ENCODE data around the gene MET. TPM values are rescaled to one million over a fixed set of nuclear protein-coding genes. Genes with fewer than 3 reads are reported as not detected.

MET gene
- total RNA-seq, 1 experiment from 2014 or later = 200 TPM

DNA sequence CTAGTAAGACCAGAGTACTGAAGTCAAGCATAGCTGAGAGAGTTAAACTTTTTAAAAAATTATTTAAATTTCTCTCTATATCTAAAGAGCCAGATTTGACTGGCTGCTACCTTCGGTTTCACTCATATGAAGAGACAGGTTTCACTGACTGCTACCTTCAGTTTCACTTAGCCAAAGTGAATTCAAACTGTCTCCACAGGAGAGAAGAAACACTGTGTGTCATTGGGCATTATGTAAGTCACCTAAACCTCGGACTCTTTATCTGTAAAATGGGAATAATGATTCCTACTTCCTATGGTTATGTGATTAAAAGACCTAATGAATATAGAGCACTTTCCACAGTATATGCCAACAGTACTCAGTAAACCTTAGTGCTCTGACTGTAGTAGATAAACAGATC is 41.6 kb upstream of the MET start (continued):
- TF ChIP-seq, protein P1, sequence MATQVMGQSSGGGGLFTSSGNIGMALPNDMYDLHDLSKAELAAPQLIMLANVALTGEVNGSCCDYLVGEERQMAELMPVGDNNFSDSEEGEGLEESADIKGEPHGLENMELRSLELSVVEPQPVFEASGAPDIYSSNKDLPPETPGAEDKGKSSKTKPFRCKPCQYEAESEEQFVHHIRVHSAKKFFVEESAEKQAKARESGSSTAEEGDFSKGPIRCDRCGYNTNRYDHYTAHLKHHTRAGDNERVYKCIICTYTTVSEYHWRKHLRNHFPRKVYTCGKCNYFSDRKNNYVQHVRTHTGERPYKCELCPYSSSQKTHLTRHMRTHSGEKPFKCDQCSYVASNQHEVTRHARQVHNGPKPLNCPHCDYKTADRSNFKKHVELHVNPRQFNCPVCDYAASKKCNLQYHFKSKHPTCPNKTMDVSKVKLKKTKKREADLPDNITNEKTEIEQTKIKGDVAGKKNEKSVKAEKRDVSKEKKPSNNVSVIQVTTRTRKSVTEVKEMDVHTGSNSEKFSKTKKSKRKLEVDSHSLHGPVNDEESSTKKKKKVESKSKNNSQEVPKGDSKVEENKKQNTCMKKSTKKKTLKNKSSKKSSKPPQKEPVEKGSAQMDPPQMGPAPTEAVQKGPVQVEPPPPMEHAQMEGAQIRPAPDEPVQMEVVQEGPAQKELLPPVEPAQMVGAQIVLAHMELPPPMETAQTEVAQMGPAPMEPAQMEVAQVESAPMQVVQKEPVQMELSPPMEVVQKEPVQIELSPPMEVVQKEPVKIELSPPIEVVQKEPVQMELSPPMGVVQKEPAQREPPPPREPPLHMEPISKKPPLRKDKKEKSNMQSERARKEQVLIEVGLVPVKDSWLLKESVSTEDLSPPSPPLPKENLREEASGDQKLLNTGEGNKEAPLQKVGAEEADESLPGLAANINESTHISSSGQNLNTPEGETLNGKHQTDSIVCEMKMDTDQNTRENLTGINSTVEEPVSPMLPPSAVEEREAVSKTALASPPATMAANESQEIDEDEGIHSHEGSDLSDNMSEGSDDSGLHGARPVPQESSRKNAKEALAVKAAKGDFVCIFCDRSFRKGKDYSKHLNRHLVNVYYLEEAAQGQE (IDR thresholded peaks at IDR 0.05; ENCODE audit: low read depth) = no peak
- TF ChIP-seq SP1 (IDR thresholded peaks at IDR 0.05; ENCODE audit: low read depth) = no peak
- no peak for TF ChIP-seq POLR2AphosphoS5 (IDR thresholded peaks at IDR 0.05; ENCODE audit: low read depth, low read length)
- TF ChIP-seq, protein P2, sequence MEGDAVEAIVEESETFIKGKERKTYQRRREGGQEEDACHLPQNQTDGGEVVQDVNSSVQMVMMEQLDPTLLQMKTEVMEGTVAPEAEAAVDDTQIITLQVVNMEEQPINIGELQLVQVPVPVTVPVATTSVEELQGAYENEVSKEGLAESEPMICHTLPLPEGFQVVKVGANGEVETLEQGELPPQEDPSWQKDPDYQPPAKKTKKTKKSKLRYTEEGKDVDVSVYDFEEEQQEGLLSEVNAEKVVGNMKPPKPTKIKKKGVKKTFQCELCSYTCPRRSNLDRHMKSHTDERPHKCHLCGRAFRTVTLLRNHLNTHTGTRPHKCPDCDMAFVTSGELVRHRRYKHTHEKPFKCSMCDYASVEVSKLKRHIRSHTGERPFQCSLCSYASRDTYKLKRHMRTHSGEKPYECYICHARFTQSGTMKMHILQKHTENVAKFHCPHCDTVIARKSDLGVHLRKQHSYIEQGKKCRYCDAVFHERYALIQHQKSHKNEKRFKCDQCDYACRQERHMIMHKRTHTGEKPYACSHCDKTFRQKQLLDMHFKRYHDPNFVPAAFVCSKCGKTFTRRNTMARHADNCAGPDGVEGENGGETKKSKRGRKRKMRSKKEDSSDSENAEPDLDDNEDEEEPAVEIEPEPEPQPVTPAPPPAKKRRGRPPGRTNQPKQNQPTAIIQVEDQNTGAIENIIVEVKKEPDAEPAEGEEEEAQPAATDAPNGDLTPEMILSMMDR (IDR thresholded peaks at IDR 0.05 in 2 of 3, conservative IDR thresholded peaks at IDR 0.05 in 1 of 3; ENCODE audit: borderline replicate concordance in 1 of 3, insufficient read depth in 1 of 3, low read depth in 2 of 3, low read length in 2 of 3) = no peak
- no peak for TF ChIP-seq CEBPB (IDR thresholded peaks at IDR 0.05; ENCODE audit: low read depth)
- TF ChIP-seq EZH2 (IDR thresholded peaks at IDR 0.05) = no peak
- no peak for TF ChIP-seq JUND (IDR thresholded peaks at IDR 0.05)

Data from HCT116 (cell line).